ENCODE results near the gene MFSD11.

DNA sequence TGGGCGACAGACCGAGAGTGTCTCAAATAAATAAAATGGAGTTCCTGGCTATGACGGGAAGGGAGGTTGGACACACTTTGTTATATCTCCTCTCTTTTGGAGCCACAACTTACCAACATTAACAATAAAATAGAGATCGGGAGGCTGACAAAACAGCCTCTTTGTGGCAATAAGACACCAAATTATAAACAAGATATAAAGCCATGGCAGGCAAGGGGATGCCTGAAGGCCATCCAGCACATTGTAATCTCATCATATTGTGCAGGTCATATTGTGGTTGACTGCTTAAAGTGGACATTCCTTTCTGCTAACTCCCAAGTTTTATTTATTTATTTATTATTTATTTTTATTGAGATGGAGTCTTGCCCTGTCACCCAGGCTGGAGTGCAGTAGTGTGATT, 70.4 kb downstream of the MFSD11 start:
- TF ChIP-seq, protein P1, sequence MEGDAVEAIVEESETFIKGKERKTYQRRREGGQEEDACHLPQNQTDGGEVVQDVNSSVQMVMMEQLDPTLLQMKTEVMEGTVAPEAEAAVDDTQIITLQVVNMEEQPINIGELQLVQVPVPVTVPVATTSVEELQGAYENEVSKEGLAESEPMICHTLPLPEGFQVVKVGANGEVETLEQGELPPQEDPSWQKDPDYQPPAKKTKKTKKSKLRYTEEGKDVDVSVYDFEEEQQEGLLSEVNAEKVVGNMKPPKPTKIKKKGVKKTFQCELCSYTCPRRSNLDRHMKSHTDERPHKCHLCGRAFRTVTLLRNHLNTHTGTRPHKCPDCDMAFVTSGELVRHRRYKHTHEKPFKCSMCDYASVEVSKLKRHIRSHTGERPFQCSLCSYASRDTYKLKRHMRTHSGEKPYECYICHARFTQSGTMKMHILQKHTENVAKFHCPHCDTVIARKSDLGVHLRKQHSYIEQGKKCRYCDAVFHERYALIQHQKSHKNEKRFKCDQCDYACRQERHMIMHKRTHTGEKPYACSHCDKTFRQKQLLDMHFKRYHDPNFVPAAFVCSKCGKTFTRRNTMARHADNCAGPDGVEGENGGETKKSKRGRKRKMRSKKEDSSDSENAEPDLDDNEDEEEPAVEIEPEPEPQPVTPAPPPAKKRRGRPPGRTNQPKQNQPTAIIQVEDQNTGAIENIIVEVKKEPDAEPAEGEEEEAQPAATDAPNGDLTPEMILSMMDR (IDR thresholded peaks at IDR 0.05; ENCODE audit: low read depth, low read length, poor library complexity, severe bottlenecking) = no peak
- TF ChIP-seq EZH2phosphoT487 (IDR thresholded peaks at IDR 0.05; ENCODE audit: borderline replicate concordance, low read length) = no peak
